H54 (cell line): Measurements from ENCODE around the gene RBM20.
"Not testable (repeated sequence)": the region's sequence is repeated elsewhere in the genome, so short reads cannot be mapped to it uniquely, and the experiment has no call there.

Source experiments
- DNase-seq: peaks from one replicate; pipeline ENCODE4 v3.0.0; 2011; ENCODE audit warnings: low spot score, mixed read lengths; ENCODE audit not compliant: insufficient read length
- FAIRE-seq: peaks from 3 replicates; lab custom pipeline; 2011; peaks lifted over from hg19 to GRCh38; lab: Jason Lieb, UNC
- POLR2A ChIP-seq: IDR thresholded peaks from 2 replicates; pipeline ENCODE4 v1.6.1; 2011; ENCODE audit warnings: low read depth, mild to moderate bottlenecking, low read length

RBM20 gene

DNA sequence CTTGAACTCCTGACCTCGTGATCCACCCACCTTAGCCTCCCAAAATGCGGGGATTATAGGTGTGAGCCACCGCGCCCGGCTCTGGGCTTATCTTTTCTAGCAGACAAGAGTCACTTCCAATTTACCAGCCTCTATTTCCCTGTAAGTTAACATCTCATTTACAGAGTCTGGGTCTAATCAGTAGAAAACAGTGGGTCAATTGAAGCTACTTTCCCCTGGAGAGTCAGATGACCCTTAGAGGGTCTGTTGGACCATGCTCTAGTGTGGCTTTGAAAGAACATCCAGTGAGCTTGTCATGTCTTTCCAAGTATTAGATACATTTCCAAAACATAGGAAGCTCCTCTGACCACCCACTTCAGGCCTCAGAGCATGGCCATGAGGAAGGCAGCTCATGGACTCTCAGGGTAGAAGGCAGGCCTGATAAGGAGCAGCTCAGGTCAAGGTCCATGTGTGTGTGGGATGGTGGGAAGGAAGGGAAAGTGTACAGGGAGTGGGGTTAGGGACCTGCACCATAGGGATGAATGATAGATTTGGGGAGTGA, 27.6 kb upstream of the RBM20 start:
- no peak for TF ChIP-seq POLR2A
- no peak for FAIRE-seq
- DNase-seq: no peak

GRCh38 chr10:110617425-110618229, 26.5 kb upstream of the RBM20 start:
- no peak for TF ChIP-seq POLR2A
- no peak for FAIRE-seq
- no peak for DNase-seq

DNA sequence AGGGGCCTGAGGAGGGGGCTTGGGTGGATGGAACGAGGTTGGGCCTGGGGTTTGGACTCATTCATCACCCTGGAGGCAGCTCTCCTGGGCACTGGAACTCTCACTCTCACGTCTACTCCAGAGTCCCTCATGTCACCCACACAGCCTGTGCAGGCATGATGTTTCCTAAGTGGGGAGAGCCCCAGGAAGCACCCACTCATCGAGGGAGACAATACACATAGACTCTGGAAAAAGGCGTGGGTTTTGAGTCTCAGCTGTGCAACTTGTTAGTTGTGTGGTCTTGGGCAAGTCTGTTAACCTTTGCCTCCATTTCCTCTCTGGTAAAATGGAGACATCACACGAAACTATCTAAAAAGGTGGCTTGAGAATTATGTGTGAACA, 25.9 kb upstream of the RBM20 start:
- TF ChIP-seq POLR2A: no peak
- no peak for FAIRE-seq
- no peak for DNase-seq

DNA sequence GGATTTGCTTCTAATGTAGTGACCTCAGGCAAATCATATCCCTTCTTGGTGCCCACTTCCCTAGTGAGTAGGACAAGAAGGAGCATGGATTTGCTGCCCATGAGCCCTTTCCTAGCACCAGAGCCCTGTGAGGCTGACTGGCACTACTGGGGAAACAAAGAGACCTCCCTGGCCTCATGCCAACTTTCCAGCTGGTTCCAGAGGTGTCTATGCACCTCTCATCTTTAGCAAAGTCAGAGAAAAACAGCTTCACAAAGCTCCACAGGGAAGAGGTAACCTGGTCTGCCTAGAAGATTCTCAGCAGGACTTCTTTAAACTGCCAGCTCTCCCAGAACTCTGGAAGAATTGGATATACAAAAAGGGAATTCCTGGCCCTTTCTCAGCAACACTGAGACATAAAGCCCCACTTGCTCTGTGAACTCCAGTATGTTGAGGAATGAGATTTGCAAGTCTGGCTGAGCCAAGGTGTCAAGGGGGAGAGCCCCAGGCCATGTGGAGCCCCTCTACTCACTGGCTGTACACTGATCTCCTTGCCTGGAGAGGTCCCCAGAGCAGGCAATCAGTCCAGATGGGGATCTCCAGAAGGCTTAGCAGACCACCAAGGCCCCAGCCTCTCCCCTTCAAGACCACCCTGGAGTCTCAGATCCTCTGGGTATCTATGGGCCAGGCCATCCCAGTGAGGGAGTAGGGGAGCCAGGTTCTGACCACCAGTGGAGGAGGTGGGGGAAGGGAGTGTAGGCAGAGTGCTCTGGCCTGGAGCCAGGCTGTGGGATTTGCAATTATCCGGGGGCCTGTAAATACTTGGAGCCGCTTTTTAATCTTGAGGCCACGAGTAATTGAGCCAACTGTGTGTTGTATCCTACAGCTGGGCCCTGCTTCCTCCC, 24.4 kb upstream of the RBM20 start:
- FAIRE-seq (no peak), DNase-seq (no peak)
- TF ChIP-seq POLR2A: no peak

- no peak for FAIRE-seq
- DNase-seq: no peak
- no peak for TF ChIP-seq POLR2A
Measured at GRCh38 chr10:110620398-110620719, 23.8 kb upstream of the RBM20 start.

DNA sequence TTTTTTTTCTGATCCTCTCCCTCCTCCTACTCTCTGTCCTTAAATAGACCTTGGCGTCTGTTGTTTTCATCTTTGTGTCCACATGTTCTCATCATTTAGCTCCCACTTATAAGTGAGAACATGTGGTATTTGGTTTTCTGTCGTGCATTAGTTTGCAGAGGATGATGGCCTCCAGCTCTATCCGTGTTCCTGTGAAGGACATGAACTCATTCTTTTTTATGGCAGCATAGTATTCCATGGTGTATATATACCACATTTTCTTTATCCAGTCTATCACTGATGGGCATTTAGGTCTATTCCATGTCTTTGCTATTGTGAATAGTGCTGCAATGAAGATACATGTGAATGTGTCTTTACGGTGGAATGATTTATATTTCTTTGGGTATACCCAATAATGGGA, 20.8 kb upstream of the RBM20 start:
- DNase-seq, FAIRE-seq: not testable (repeated sequence)

DNA sequence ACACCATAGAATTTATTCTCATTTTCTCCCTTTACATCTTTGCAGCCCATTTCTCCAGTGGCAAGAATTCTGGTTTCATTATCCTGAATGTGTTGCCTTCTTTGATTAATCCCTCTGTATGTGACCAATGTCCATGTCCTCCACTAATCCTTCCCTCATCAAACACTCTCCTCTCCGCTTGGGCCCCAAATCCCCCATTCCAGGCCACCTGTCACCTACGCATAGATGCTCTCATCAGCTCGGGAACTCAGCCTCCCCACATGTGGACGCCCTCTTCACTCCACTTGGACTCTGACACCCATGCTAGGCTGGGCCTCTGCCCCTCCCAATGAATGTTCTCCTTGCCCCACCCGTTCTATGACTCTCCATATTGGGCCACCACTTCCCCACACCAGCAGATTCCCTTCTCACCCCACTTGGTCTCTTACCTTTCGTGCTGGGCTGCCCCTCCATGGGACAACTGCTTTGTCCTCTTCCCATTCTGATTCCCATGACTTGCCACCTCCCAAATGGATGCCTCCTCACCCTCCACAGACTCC, 18.7 kb upstream of the RBM20 start:
- FAIRE-seq: no peak
- DNase-seq: no peak
- TF ChIP-seq POLR2A: no peak

- DNase-seq: no peak
Measured at GRCh38 chr10:110625951-110626855, 17.9 kb upstream of the RBM20 start.

GRCh38 chr10:110628161-110628560, 16.0 kb upstream of the RBM20 start:
- TF ChIP-seq POLR2A: no peak
- DNase-seq: no peak
- FAIRE-seq: no peak

More at GRCh38 chr10:110625951-110626855, 17.9 kb upstream of the RBM20 start:
- FAIRE-seq: no peak
- TF ChIP-seq POLR2A: no peak

GRCh38 chr10:110629680-110630191, 14.4 kb upstream of the RBM20 start:
- FAIRE-seq (no peak), DNase-seq (no peak)
- no peak for TF ChIP-seq POLR2A

- no peak for TF ChIP-seq POLR2A
- FAIRE-seq (no peak), DNase-seq (no peak)
Measured at GRCh38 chr10:110631934-110632333, 12.2 kb upstream of the RBM20 start.

GRCh38 chr10:110632591-110633215, 11.4 kb upstream of the RBM20 start:
- no peak for DNase-seq
- no peak for FAIRE-seq
- no peak for TF ChIP-seq POLR2A
